Stimulated activated CD8-positive, alpha-beta memory T cell treated with anti-CD3 and anti-CD28 coated beads, Interleukin-2, amount 100 ng/mL, for 1 hour (primary cell): Measurements from ENCODE around the gene SELENON.

Experiments used
- DNase-seq, 2 donors: peaks; one replicate each; pipeline ENCODE4 v3.0.0-alpha.2; 2020; ENCODE audit warnings: low read depth in 2 of 2

The SELENON gene

DNA sequence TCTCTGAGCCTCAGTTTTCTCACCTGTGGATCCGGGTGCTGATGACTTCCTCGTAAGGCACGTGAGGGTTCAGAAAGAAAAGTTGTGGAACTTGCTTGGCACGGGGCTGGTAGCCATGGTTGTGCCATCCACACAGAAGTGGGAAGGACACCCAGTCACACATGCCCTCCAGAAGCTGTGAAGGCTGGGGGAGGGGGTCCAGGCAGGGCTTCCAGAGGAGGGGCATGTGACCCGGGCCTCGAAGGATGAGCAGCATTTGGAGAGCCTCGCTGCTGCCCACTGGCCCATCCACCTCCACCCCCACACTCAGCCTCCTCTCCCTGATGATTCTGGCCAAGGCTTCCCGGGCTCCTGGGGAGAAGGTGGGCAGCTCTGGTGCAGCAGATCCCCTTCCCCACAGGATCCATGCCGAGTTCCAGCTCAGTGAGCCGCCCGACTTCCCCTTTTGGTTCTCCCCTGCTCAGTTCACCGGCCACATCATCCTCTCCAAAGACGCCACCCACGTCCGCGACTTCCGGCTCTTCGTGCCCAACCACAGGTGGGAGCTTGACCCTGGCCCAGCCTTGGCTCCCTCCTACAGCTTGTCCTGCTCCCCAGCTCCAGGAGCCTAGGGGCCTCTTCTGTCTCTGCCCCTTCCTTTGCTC is 9.4 kb downstream of the SELENON start:
- DNase-seq, result no peak

GRCh38 chr1:25809929-25810328 is 9.9 kb downstream of the SELENON start:
- DNase-seq, result no peak

- peak; percentile 69 to 73 for DNase-seq
Measured at GRCh38 chr1:25810341-25811299, 10.6 kb downstream of the SELENON start.

DNA sequence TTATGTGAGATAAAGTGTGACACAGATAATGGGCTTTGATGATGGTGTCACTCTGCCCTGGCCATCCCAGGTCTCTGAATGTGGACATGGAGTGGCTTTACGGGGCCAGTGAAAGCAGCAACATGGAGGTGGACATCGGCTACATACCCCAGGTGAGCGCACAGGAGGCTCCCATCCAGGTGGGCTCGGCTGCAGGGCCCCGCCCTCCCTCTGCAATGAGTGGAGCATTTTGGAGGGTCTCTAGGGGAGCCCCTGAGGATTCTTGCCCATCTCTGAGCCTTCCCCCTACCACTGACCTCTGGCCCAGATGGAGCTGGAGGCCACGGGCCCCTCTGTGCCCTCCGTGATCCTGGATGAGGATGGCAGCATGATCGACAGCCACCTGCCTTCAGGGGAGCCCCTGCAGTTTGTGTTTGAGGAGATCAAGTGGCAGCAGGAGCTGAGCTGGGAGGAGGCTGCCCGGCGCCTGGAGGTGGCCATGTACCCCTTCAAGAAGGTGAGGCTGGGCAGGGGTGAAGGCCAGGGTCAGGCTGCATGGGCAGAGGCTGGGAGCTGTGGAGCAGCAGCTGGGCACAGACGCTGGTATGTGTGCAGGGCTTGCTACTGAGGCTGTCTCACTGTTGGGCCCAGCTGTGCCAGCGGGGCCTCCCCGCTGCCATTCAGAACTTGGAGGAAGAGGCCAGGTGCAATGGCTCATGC is 11.5 kb downstream of the SELENON start:
- DNase-seq, result no peak

GRCh38 chr1:25813071-25813733 is 13.2 kb downstream of the SELENON start:
- no peak for DNase-seq

DNA sequence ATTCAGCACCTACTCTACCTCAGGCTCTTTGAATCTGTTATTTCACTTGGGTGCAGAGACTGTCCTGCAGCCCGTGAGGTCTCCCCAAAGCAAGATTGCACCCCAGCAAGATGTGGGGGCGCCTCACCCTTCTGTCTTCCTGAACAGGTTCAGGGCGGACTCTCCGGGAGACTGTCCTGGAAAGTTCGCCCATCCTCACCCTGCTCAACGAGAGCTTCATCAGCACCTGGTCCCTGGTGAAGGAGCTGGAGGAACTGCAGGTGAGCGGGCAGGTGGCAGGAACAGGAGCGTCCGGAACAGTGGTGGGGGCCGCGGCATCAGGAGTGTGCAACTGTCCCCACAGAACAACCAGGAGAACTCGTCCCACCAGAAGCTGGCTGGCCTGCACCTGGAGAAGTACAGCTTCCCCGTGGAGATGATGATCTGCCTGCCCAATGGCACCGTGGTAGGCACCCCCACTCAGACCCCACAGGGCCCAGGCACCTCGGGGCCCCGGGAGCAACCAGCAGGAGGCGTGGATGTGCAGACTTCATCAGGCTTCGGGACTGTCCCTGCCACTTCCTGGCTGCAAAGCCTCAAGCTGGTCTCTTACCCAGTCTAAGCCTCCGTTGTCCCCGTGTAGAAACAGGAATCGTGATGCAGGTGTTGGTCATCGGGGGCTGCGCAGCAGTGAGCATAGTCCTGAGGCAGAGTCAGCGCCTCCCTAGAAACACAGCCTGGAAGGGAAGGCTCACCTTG is 13.9 kb downstream of the SELENON start:
- no peak for DNase-seq

DNA sequence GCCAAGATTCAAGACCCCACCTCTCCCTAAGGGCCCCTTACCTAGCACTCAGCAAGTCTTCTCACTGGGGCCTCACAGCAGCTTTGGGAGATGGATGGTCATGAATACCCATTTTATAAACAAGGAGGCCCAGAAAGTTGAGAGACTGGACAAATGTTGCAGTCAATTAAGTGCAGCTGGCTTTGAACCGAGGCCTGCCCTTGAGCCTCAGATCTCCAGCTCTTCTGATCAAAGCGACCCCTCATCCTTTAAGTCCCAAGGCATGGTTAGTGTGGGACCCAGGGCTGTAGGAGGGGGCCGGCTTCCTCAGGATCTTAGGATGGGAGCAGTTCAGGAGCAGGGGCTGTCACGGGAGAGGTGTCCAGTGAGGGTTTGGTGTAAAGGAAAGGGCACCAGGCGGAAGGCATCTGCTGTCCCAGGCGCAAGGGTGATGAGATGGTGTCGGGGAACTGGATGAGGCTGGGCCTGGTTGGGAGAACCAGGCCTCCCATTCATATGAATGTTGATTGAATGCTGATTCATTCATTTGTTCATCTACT is 14.6 kb downstream of the SELENON start:
- no peak for DNase-seq

DNA sequence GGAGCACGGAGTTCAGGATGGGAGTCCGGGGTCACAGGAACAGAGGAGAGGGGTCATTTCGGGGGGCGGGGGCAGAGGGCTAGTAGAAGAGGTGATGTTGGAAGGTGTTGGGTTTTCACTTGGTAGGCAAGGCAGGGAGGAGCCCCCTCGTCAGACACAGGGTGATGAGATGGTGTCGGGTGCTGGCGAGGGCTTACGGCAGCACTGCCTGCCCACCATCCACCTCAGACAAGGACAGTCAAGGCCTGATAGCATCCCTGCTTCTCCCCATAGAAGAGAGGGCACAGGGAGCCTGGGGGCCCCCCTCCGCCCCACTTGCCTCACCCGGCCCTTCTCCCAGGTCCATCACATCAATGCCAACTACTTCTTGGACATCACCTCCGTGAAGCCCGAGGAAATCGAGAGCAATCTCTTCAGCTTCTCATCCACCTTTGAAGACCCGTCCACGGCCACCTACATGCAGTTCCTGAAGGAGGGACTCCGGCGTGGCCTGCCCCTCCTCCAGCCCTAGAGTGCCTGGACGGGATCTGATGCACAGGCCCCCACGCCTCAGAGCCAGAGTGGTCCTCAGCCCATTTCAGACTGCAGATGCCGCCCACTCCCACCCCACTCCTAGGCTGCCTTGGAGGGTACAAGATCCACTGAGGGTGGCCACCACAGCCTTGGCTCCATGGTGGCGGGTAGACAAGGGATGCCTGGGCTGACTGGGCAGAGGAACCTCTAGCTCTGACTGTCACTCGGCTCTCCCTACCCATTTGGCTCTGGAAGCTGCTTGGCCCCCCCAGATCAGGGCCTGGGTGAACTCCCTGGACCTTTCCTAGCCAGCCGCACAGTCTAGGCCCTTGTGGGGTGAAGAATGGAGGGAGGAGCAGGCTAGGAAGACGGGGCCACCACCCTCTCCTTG is 15.5 kb downstream of the SELENON start:
- DNase-seq, result no peak

DNA sequence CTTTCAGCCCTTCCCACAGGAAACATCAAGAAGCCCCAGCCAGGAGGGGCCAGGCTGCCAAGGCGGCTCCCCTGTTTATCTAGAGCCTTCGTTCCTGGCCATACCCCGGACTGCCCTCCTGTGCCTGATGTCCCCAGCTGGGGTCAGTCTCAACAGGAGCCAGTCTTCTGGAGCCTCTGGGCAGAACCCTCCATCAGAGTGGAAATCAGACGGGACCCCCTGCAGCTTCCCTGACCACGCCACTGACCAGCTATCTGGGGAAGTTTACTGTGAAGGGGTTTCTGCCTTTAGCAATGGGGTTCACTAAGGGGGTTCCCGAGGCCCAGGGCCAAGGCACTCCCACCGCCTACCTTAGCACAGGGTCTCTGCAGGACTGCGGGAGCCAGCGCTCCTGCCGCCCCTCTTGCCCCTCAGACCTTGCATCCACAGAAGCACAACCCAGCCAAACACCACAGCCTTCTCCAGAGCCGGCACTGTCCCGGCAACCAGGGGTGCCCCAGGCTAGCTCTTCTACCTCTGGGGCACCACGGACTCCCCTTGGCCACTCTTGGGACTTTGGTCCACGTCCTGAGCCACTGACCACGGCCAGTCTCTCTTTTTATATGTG is 16.2 kb downstream of the SELENON start:
- no peak for DNase-seq

DNA sequence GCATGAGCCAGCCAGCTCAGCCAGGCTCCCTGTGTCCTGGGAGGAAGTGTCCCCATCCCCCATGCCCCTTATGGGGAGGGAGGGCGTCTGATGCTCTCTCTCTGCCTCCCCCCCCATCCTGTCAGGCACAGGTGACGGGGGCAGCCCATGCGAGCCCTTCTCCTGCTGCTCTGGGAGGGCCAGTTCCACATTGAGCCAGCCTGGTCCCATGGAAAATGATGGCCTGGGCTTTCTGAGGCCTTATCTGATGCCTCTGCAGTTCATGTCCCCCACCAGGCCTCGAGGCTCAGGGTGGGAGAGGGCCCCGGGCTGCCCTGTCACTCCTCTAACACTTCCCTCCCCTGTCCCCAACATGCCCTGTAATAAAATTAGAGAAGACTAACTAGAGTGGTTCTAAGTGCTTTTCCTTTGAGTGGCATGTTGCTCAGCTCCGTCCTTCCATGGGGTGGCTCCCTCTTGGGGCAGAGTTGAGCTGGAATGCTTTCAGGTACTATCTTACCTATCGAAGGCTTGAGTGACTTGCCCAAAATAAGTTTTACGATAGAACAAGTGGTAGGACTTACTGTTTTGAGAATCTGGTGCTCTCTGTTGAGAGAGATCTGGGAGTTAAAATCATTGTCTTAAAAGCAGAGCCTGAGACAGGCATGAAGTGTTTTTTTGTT is 18.0 kb downstream of the SELENON start:
- DNase-seq, result no peak

DNA sequence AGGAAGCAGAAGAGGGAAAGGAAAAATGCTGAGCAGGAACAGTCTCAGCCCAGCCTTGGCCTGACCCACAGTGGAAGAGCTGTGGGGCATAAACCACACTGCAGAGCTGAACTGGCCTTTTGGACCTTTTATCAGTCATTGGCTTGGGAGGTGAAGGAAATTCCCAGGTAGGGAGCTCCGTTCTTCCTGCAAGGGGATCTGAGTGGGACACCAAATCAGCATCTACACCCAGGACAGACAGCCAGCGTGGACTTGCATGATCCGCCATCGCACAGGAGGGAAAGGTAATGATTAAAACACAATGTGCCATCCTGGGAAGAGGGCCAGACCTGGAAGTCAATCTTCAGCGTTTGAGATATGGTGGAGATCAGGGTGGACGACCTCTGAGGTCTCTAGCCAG is 18.6 kb downstream of the SELENON start:
- no peak for DNase-seq

DNA sequence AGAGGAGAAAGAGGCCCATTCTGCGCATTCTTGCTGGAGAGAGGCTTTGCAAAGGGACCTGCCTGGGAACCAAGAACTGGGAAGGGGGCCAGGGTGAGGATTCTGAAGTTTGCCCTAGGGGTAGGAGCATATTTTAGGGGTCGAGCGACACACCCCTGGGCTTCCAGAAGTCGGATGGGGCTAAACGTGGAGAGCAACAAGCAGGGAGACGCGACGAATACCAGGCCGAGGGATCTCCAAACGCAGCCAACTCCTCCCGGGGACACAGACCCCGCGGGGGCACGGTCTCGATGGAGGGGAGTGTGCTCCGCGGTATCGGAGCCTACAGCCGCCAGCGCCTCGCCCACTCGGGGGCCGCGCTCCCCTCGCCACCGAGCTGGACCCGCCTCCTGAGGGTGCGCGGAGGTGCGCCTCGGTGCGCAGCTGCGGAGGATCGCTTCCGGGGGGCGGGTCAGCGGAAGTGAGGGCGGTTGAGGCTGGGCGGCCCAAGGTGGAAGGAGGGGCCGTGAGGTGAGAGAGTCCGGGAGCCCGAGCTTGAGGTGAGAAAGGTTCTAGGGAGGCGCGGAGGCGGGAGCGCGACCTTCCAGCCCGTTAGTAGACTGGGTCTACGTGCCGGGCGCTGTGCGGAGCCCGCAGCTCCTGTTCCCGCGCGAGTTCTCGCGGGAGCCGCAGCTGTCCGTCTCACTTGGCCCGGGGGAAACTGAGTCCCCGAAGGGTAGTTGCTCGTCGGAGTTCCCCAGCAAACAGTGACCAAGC is 19.7 kb downstream of the SELENON start, which contains the start of gene MTFR1L:
MTFR1L (plus strand) TSS at position 464 of the 756 bp plus-strand sequence. CDS start 3,151 bp downstream, outside the sequence.
- peak; percentile 85 to 86 for DNase-seq

DNA sequence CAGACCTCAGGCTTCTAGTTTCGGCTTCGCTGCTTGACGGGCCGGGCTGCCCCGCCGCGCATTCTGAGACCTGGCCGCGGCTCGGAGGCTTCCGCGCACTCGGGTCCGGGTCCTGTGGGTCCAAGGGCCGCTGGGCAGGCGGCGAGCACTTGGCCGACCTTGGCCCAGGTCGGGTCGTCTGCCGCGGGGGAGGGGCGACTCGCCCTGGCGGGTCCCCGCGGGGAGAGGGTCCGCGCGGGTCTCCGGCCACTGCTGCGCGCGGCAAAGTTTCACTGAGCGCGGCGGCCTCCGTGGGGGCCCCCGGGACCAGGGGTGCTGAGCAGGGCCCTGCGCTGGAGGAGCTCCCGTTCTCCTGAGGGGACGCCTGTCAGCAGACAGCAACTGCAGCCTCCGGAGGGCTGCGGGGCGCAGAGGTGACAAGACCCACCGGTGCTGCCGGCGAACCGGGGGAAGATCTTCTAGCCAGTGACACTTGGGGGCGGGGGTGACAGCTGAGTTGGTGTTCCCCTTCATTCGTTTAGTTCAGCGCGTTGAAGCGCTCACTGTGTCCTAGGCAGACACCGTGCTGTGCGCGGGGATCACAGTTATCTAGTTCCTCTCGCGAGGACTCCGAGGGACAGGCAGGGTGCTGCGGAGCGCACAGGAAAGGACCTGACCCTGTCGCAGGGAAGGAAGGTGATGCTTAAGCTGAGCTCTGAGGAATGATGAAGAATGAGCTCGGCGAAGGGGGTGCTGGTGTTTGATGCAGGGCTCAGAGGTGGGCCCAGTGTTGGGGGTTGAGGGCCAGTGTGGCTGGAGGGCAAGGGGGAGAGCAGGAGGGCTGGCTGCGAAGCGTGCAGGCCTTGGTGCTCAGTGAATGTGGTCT is 20.5 kb downstream of the SELENON start:
- DNase-seq, result peak in 1 of 2 donors; percentile 47

DNA sequence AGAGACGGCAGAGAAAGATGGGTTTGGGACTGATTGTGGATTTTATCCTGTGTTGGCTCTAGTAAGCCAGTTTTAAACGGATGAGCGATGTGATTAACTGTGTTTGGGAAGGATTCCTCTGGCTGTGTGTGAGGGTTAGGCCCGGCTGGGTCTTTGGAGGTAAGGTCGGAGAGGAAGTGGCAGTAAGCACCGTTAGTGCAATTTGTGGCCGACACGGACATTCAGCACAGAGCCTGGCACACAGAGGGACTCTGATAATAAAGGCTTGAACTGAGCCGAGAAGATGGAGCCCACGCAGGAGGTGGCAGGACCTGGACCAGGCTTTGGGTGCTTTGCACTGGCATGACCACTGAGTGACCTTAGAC is 21.1 kb downstream of the SELENON start:
- no peak for DNase-seq

DNA sequence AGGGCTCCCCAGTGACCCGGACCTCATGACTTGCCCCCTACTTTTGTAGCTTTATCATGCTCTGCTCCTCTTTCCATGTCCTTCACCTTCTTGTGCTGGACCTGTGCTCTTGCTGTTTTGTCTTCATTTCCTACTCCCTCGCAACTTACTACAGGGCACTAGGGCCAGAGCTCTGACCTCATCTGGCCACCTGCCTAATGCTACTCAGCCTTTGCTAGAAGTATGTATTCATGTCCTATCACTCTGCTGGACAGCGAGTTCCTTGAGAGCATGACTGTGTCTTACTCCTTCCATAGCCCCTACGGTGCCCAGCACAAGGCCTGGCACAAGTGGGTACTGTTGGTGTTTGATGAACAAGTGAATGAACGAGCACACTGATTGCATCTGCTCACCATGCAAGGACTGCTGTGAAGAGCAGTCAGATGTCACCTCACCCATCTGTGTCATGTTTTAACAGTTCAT is 21.7 kb downstream of the SELENON start:
- DNase-seq, result no peak

GRCh38 chr1:25825605-25826004 is 25.6 kb downstream of the SELENON start:
- DNase-seq, result no peak

DNA sequence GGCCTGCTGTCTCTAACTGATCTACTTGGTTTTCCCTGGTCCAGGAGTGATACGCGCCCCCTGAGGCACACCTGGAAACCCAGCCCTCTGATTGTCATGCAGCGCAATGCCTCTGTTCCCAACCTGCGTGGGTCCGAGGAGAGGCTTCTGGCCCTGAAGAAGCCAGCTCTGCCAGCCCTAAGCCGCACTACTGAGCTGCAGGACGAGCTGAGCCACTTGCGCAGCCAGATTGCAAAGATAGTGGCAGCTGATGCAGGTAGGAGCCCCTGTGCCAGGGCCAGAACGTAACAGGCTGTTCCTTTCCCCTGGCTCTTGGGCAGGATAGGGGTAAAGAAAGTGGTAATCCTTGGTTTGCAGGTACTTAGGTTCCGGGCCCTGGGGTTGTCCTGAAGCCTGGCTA is 26.6 kb downstream of the SELENON start:
- no peak for DNase-seq
